NCI-H345 treated with DMSO at 0.1 percent for 48 hours (cell line): Measurements from ENCODE around the gene CEBPA.

Experiments
- DNase-seq: peaks from one replicate; lab custom pipeline; 2025; ENCODE audit not compliant: unreplicated experiment; lab: John Stamatoyannopoulos, UW

Gene CEBPA

GRCh38 chr19:33252418-33252962 is 49.8 kb downstream of the CEBPA start:
- DNase-seq = no peak

GRCh38 chr19:33251526-33252090 is 50.7 kb downstream of the CEBPA start:
- DNase-seq = no peak

DNA sequence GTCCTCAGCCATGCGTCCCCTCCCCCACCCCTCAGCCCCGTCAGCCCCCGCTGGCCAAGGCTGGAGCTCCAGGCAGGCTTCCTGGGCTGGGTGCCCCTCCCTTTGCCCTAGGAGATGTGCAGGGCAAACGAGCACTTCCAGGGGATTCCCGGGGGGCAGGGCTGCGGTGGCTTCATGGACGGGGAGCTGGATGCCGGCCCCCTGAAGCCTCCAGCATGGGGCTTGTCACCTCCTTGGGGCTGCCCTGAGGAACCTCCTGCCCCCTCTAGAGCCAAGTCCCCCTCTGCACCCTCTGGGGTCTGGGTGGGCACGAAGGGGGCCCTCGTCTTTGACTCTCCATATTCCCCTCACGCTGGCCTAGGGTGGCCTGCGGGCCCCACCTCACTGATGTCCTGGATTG is 51.3 kb downstream of the CEBPA start:
- no peak for DNase-seq

DNA sequence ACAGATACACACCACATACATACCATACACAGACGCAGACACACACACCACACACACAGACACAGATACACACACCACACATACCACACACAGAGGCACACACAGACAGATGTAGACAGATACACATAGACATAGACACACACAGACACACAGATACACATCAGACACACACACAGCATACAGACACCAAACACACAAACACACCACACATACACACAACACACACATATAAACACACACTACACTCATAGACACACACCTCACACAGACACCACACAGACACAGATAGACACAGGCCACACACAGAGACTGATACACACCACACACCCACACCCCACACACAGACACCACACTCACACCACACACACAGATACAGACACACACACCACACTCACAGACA is 51.8 kb downstream of the CEBPA start:
- DNase-seq = no peak
